HG02885 (cell line): ENCODE data around the gene F5.

Experiments used
- ATAC-seq: cut with Tn5 transposase; IDR thresholded peaks from one replicate; pipeline ENCODE4 v1.9.1; 2021; ENCODE audit warnings: mild to moderate bottlenecking; ENCODE audit not compliant: unreplicated experiment, poor library complexity

F5 gene

GRCh38 chr1:169485431-169486280 is 100.6 kb downstream of the F5 start, which contains the start of gene SLC19A2:
SLC19A2 (minus strand) TSS chr1:169485944; CDS start chr1:169485766, 178 bp downstream.
- ATAC-seq = peak; percentile 97

GRCh38 chr1:169484683-169485430 is 101.4 kb downstream of the F5 start:
- ATAC-seq = peak; percentile 30

- ATAC-seq = no peak
Observed at GRCh38 chr1:169484101-169484500, 102.2 kb downstream of the F5 start.

GRCh38 chr1:169483500-169483966 is 102.7 kb downstream of the F5 start:
- ATAC-seq = no peak

GRCh38 chr1:169479363-169480066 is 106.8 kb downstream of the F5 start:
- no peak for ATAC-seq

GRCh38 chr1:169478094-169478672 is 108.1 kb downstream of the F5 start:
- ATAC-seq = no peak

GRCh38 chr1:169475806-169476387 is 110.4 kb downstream of the F5 start:
- no peak for ATAC-seq

- no peak for ATAC-seq
Observed at GRCh38 chr1:169474302-169474995, 111.8 kb downstream of the F5 start.

- no peak for ATAC-seq
Observed at GRCh38 chr1:169473347-169473746, 112.9 kb downstream of the F5 start.

- ATAC-seq = no peak
Observed at GRCh38 chr1:169472738-169473137, 113.5 kb downstream of the F5 start.

- no peak for ATAC-seq
Observed at GRCh38 chr1:169468982-169469381, 117.3 kb downstream of the F5 start.

GRCh38 chr1:169466259-169467230 is 119.7 kb downstream of the F5 start:
- no peak for ATAC-seq

- no peak for ATAC-seq
Observed at GRCh38 chr1:169465281-169465680, 121.0 kb downstream of the F5 start.
